AG09319 (cell line): ENCODE results near the gene CROCC2.

Experiments
- DNase-seq: peaks from one replicate; pipeline ENCODE4 v3.0.0-alpha.2; 2010; ENCODE audit warnings: low read depth; ENCODE audit errors: extremely low read depth
- TF ChIP-seq, protein P1 (sequence below): IDR thresholded peaks from 2 replicates; pipeline ENCODE4 v1.5.1; 2011; ENCODE audit warnings: low read depth, mild to moderate bottlenecking, inconsistent platforms, low read length, moderate library complexity

Gene CROCC2

DNA sequence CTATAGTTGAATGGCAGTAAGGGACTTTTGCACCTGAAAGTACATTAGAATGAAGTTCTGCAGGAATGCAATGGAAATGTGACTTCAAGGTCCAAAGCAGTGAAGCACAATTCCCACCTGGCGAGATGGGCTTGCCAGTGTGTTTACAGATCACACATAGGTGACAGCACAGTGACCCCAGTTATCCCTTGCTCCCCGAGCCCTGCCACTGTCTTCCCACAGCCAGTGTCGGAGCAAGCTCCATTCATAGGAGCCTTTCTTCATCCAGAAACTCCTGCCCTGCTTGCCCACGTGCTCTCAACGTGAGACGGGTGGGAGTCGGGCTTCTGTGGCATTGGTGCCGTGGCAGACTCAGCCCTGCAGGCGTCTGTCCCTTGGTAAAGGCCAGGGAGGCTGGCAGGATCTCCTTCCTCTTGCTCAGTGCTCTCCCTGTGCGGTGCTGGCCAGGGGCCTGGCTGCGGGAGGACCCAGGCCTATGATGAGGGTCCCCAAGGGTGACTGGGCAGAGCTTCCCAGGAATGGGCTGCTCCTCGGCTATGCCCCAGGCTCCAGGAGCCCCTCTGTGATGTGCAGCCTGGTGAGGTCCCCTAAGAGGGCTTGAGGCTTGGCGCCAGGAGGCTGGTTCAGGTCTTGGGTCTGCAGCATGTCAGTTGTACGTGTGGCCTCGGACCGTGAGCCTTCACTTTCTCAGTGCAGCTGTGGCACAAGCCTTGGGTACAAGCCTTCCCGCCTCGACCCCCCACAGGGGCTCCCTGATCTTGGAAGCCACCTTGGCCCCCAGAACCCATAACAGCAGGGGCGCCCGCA is 132.4 kb downstream of the CROCC2 start:
- TF ChIP-seq, protein P1, sequence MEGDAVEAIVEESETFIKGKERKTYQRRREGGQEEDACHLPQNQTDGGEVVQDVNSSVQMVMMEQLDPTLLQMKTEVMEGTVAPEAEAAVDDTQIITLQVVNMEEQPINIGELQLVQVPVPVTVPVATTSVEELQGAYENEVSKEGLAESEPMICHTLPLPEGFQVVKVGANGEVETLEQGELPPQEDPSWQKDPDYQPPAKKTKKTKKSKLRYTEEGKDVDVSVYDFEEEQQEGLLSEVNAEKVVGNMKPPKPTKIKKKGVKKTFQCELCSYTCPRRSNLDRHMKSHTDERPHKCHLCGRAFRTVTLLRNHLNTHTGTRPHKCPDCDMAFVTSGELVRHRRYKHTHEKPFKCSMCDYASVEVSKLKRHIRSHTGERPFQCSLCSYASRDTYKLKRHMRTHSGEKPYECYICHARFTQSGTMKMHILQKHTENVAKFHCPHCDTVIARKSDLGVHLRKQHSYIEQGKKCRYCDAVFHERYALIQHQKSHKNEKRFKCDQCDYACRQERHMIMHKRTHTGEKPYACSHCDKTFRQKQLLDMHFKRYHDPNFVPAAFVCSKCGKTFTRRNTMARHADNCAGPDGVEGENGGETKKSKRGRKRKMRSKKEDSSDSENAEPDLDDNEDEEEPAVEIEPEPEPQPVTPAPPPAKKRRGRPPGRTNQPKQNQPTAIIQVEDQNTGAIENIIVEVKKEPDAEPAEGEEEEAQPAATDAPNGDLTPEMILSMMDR: no peak

DNA sequence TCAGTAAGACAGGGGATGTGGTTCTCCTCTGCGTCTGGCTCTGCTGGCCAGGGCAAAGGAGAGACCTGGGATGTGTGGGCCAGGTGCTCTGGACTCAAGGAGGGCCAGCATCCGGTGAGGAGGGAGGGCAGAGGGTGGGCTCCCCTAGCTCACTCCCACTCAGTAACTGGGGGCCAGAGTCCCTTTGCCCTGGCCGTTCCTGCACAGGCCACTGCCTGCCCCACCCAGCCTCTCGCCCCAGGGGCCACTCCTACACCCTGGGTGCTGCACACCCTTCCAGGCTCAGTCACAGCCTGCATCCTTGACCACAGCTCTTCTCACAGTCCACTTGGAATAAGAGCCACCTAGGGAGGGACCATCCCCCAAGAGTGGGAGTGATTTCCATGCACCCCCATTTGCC is 133.3 kb downstream of the CROCC2 start:
- TF ChIP-seq, protein P1: no peak
- DNase-seq: no peak

More for the DNA sequence above, 132.4 kb downstream of the CROCC2 start:
- DNase-seq: no peak

DNA sequence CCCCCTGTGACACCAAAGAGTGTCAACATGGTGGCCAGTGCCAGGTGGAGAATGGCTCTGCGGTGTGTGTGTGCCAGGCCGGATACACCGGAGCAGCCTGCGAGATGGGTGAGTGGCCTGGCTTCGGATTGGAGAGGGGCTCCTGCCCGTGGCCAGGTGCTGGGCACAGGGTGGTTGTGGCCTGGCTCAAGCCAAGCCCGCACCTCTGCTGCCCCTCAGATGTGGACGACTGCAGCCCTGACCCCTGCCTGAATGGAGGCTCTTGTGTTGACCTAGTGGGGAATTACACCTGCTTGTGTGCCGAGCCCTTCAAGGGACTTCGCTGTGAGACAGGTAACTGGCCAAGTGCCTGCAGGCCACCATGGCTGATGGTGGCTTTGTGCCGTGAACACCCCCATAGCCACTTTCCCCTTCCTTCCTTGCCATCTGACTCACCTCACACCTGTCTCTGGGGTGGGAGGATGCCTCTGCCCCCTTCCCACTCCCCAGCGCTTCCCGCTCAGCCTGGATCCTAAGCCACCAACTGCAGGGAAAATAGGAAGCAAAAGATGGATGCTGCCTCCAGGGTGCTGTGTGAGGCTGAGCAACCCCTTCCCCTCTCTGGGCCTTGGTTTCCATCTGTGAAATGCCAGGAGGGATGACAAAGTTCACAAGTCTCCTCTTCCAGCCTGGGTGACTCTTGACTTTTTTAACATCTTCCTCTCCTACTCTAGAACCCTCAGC is 134.1 kb downstream of the CROCC2 start:
- no peak for DNase-seq
- TF ChIP-seq, protein P1: no peak

DNA sequence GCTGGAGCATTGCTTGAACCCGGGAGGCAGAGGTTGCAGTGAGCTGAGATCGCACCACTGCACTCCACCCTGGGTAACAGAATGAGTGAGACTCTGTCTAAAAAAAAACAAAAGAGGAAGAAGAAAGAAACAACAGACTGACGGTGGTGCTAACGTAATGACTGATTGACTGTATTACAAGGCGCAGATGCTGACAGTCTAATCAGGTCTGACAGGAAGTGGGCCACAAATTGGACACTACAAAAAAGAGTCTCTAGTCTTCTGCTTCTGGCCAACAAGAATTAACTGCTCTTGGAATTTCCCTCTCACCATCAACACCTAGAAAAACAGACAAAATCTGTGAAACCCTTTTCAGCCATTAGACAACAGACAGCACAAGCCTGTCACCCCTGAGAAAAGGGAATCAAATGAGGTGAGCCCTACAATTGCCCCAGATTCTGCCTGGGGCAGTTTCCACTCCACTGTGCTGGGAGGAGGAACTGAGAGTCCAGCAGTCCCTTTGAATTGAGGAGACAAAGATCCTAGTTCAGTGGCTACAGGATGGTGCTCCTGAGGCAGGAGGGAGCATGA is 135.5 kb downstream of the CROCC2 start:
- no peak for DNase-seq
- TF ChIP-seq, protein P1: no peak
